CD14-positive monocyte (primary cell): Measurements from ENCODE around the gene TRAPPC10. TPM values are rescaled to one million over a fixed set of nuclear protein-coding genes. Genes with fewer than 3 reads are reported as not detected.

Experiments used
- DNase-seq, 3 donors: peaks; one replicate each; pipeline ENCODE4 v3.0.0-alpha.2; 2011 to 2022
- H2AFZ ChIP-seq: 2 replicates; pipeline ENCODE4 v1.6.0; 2012; ENCODE audit warnings: mild to moderate bottlenecking, low read depth, low read length, inconsistent platforms; ENCODE audit not compliant: insufficient read depth, poor library complexity, severe bottlenecking
- H3K27ac ChIP-seq, 2 donors: 1 replicate in 1 of 2; 2 replicates in 1 of 2; pipeline ENCODE4 v1.5.1; 2012 to 2013; ENCODE audit warnings: low read length in 2 of 2, control low read depth in 1 of 2, inconsistent platforms in 1 of 2, low read depth in 1 of 2, mild to moderate bottlenecking in 1 of 2
- H3K27me3 ChIP-seq, 2 donors: one replicate each; pipeline versions ENCODE4 v1.6.0 to v1.6.1; 2011 to 2013; ENCODE audit warnings: low read length in 2 of 2; ENCODE audit not compliant: control insufficient read depth in 2 of 2, insufficient read depth in 2 of 2
- H3K36me3 ChIP-seq, 2 donors: replicated peaks in 1 of 2; 1 replicate in 1 of 2; 2 replicates in 1 of 2; pipeline versions ENCODE4 v1.5.1 to v1.6.1; 2012 to 2013; ENCODE audit warnings: low read length in 2 of 2, control low read depth in 1 of 2, inconsistent platforms in 1 of 2, mild to moderate bottlenecking in 1 of 2; ENCODE audit not compliant: insufficient read depth in 2 of 2, control insufficient read depth in 1 of 2
- H3K4me1 ChIP-seq, 2 donors: 1 replicate in 1 of 2; 2 replicates in 1 of 2; pipeline versions ENCODE4 v1.5.1 to v1.6.1; 2012 to 2013; ENCODE audit warnings: low read length in 2 of 2, control low read depth in 1 of 2, inconsistent platforms in 1 of 2, mild to moderate bottlenecking in 1 of 2, moderate library complexity in 1 of 2; ENCODE audit not compliant: insufficient read depth in 2 of 2, control insufficient read depth in 1 of 2
- H3K4me2 ChIP-seq: replicated peaks from 2 replicates; pipeline ENCODE3; 2012; ENCODE audit warnings: low read length, moderate library complexity, mild to moderate bottlenecking; ENCODE audit not compliant: poor library complexity, severe bottlenecking; ENCODE audit errors: extremely low read depth
- H3K4me3 ChIP-seq, 3 experiments: fragments of 200-600 bp in 1 of 3; sonication (generic) in 1 of 3; replicated peaks in 1 of 3; 1 replicate in 2 of 3; 2 replicates in 1 of 3; pipeline ENCODE4 v1.5.1; 2011 to 2013; ENCODE audit warnings: low read length in 3 of 3, mild to moderate bottlenecking in 3 of 3, control low read depth in 2 of 3, low read depth in 2 of 3, inconsistent platforms in 1 of 3, moderate library complexity in 1 of 3
- H3K79me2 ChIP-seq: 2 replicates; pipeline ENCODE4 v1.6.0; 2012; ENCODE audit warnings: mild to moderate bottlenecking, control low read depth, inconsistent platforms, low read length, moderate library complexity; ENCODE audit not compliant: insufficient read depth
- H3K9ac ChIP-seq: 2 replicates; pipeline ENCODE4 v1.6.0; 2017; ENCODE audit warnings: low read length, mild to moderate bottlenecking; ENCODE audit not compliant: insufficient read depth, poor library complexity, severe bottlenecking
- H3K9me3 ChIP-seq, 2 donors: replicated peaks in 1 of 2; 1 replicate in 1 of 2; 2 replicates in 1 of 2; pipeline versions ENCODE4 v1.5.1 to v1.6.1; 2012 to 2013; ENCODE audit warnings: low read length in 2 of 2, control low read depth in 1 of 2; ENCODE audit not compliant: control insufficient read depth in 1 of 2, insufficient read depth in 1 of 2
- H4K20me1 ChIP-seq: 2 replicates; pipeline ENCODE4 v1.6.0; 2012; ENCODE audit warnings: mild to moderate bottlenecking, low read length, control low read depth, moderate library complexity; ENCODE audit not compliant: insufficient read depth
- H3K27ac Mint-ChIP-seq, 7 donors: one replicate each; pipeline ENCODE4 v1.8.0; 2020; ENCODE audit warnings: mild to moderate bottlenecking in 7 of 7, mixed read lengths in 7 of 7, moderate library complexity in 6 of 7, inconsistent platforms in 2 of 7
- H3K27me3 Mint-ChIP-seq, 3 donors: one replicate each; pipeline ENCODE4 v1.8.0; 2021 to 2022; ENCODE audit warnings: low read depth in 3 of 3, mild to moderate bottlenecking in 3 of 3, mixed read lengths in 3 of 3, moderate library complexity in 3 of 3, inconsistent platforms in 1 of 3
- H3K36me3 Mint-ChIP-seq, 2 donors: one replicate each; pipeline ENCODE4 v1.8.0; 2020; ENCODE audit warnings: mixed read lengths in 2 of 2, inconsistent platforms in 1 of 2, mild to moderate bottlenecking in 1 of 2
- H3K4me1 Mint-ChIP-seq: one replicate; pipeline ENCODE4 v1.8.0; 2020; ENCODE audit warnings: mild to moderate bottlenecking, mixed read lengths
- H3K4me3 Mint-ChIP-seq, 2 donors: one replicate each; pipeline ENCODE4 v1.8.0; 2020; ENCODE audit warnings: mild to moderate bottlenecking in 2 of 2, mixed read lengths in 2 of 2, moderate library complexity in 1 of 2
- H3K9me3 Mint-ChIP-seq, 7 donors: one replicate each; pipeline ENCODE4 v1.8.0; 2020 to 2022; ENCODE audit warnings: mixed read lengths in 7 of 7, mild to moderate bottlenecking in 6 of 7, moderate library complexity in 6 of 7, inconsistent platforms in 2 of 7
- CTCF ChIP-seq: fragments of 200-600 bp; IDR thresholded peaks from one replicate; pipeline ENCODE4 v1.8.0; 2022; ENCODE audit warnings: antibody characterized with exemption, mild to moderate bottlenecking
- WGBS: methylation state at CpG from one replicate; pipeline ENCODE4 v1.1.5; 2013; ENCODE audit warnings: missing lambda C conversion rate; ENCODE audit not compliant: insufficient coverage; 5-methylcytosine and 5-hydroxymethylcytosine counted together
- intact Hi-C, 2 donors: fragments of 100-400 bp; cut with micrococcal nuclease; formaldehyde crosslinking; loops; one replicate each; pipeline versions ENCODE4 v1.15.0 to v1.15.1; 2023
- polyA plus RNA-seq, 3 donors: library from polyadenylated mRNA; depleted of rRNA in 1 of 3; unstranded in 2 of 3; stranded (reverse) in 1 of 3; fragments of 300-500 nt in 2 of 3; fragments of >200 nt in 1 of 3; fragmentation: Illumina TruSeq in 2 of 3; gene quantifications; 1 replicate in 2 of 3; 2 replicates in 1 of 3; pipeline ENCODE4 v1.2.3, GENCODE V29; 2012 to 2021

Gene TRAPPC10
- polyA plus RNA-seq, 3 donors = 5.9 to 40.6 (median 8.6) TPM

- Histone ChIP-seq H4K20me1 (peaks cover 65% of the 10 kb centered on the region), H3K4me1 (peaks cover 3 to 7% of the 10 kb centered on the region in 2 donors), H3K4me3 (no peak overlapping the region), H3K36me3 (peaks cover 63 to 85% of the 10 kb centered on the region in 2 donors), H3K27ac (no peak overlapping the region), H3K9ac (no peak overlapping the region), H3K27me3 (no peaks in the 10 kb centered on the region), H2AFZ (no peak overlapping the region), H3K79me2 (peaks cover 27% of the 10 kb centered on the region), H3K4me2 (no peak overlapping the region), H3K9me3 (no peaks in the 10 kb centered on the region)
- Mint-ChIP-seq H3K9me3 (no peaks in the 10 kb centered on the region), H3K4me1 (peaks cover 13% of the 10 kb centered on the region), H3K27ac (peak overlapping the region in 1 of 7 donors; percentile 54), H3K4me3 (no peak overlapping the region), H3K36me3 (peaks cover 70 to 88% of the 10 kb centered on the region in 2 donors), H3K27me3 (peaks cover 0 to 4% (median 0%) of the 10 kb centered on the region in 3 donors)
- intact Hi-C loops = no loop called here
- 100% methylated on average over 5 of the region's 7 CpGs for WGBS
- TF ChIP-seq CTCF = no peak
- no peak for DNase-seq
Observed at GRCh38 chr21:44062380-44062779, 50.3 kb downstream of the TRAPPC10 start.

GRCh38 chr21:44063151-44063912, 51.2 kb downstream of the TRAPPC10 start:
- Mint-ChIP-seq H3K27me3 (peaks cover 0 to 4% (median 0%) of the 10 kb centered on the region in 3 donors), H3K27ac (peak overlapping the region in 5 of 7 donors; percentile 3 to 64 (median 57)), H3K4me3 (no peak overlapping the region), H3K36me3 (peaks cover 70 to 89% of the 10 kb centered on the region in 2 donors), H3K4me1 (peaks cover 13% of the 10 kb centered on the region), H3K9me3 (no peaks in the 10 kb centered on the region)
- H4K20me1 ChIP-seq = peaks cover 67% of the 10 kb centered on the region
- H3K36me3 ChIP-seq = peaks cover 57 to 85% of the 10 kb centered on the region in 2 donors
- H2AFZ ChIP-seq = no peak overlapping the region
- H3K9me3 ChIP-seq = no peaks in the 10 kb centered on the region
- DNase-seq = no peak
- H3K4me2 ChIP-seq = no peak overlapping the region
- H3K27ac ChIP-seq = no peak overlapping the region
- peaks cover 3 to 7% of the 10 kb centered on the region in 2 donors for H3K4me1 ChIP-seq
- no peaks in the 10 kb centered on the region for H3K27me3 ChIP-seq
- no peak overlapping the region for H3K4me3 ChIP-seq
- no peak for TF ChIP-seq CTCF
- H3K79me2 ChIP-seq = peaks cover 33% of the 10 kb centered on the region
- no peak overlapping the region for H3K9ac ChIP-seq
- intact Hi-C loops = no loop called here
- 91% methylated on average over 19 of the region's 19 CpGs for WGBS
